Right ventricle myocardium superior (tissue), 1 donor: ENCODE results near the gene RPL29. TPM values are rescaled to one million over a fixed set of nuclear protein-coding genes. Genes with fewer than 3 reads are reported as not detected.

Source experiments
- ATAC-seq: fragments of 200-7000 bp; cut with Tn5 transposase; one replicate; pipeline ENCODE4 v1.9.1; 2020; ENCODE audit warnings: mild to moderate bottlenecking; ENCODE audit not compliant: poor library complexity
- DNase-seq: peaks from one replicate; pipeline ENCODE4 v3.0.0-alpha.2; 2020
- intact Hi-C: fragments of 100-400 bp; cut with DNase I; formaldehyde crosslinking; loops from one replicate; pipeline ENCODE4 v1.11.2; 2022
- total RNA-seq: library from RNA; stranded (reverse); fragmentation: NEBNext Ultra II Directional; extraction: Animal tissue kit (Norgen Biotek cat#: 25700); gene quantifications from one replicate; pipeline ENCODE4 v1.2.1, GENCODE V29; 2021
- donor health status: DM: no; HTN: yes; CAD: no; lungs with severe emphysema.

The RPL29 gene
- total RNA-seq, 1 donor from 2014 or later, result 594 TPM

DNA sequence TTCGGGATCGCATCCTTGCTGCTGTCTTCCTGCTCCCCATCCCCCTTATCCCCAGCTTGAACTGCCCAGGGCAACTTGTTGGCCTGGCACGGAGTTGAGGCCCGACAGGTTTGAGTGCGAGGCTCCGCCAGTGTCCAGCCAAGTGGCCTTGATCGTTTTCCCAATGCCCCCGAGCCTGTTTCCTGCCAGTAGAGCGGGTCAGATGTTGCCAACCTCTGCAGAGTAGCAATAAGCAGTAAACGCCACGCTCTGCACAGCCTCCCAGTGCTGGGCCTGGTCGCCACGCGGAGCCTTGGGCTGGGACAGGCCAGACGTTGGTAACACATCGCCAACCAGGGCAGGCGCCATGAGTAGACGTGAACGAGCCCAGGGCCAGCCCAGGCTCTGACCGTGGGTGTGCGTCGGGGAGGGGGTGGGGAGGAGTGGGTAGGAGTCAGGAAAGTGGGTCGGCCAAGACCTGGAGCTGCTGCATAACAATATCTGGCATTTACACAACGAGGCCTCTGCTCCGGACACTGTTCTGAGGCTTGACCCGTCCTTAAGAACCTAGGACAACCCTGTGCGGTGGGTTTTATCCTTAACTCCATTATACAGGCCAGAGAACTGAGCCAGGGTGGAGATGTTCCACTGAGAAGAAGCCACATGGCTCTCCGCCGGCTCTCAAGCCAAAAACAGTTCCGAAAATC is 21.3 kb downstream of the RPL29 start:
- intact Hi-C loops, result no loop called here
- DNase-seq (peak; percentile 64), ATAC-seq (peak; percentile 24)

DNA sequence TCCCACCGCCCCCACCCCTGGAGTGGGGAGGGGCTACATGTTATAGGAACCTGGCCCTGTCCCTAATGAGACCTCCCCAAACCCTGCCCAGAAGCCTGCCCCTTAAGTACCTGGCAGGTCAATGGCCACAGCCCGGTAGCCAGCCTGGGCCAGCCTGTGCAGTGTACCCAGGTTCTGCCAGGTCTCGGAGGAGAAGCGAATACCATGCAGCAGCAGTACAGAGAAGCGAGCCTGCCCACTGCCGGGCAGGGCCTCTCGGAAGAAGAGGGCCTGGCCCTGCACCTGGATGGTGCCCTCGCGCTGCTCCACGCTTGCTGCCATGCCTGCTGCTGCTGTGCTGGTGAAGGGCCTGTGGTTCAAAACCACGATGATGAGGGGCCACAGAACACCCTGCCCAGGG is 24.3 kb downstream of the RPL29 start:
- intact Hi-C loops, result no loop called here
- no peak for ATAC-seq
- DNase-seq, result no peak

DNA sequence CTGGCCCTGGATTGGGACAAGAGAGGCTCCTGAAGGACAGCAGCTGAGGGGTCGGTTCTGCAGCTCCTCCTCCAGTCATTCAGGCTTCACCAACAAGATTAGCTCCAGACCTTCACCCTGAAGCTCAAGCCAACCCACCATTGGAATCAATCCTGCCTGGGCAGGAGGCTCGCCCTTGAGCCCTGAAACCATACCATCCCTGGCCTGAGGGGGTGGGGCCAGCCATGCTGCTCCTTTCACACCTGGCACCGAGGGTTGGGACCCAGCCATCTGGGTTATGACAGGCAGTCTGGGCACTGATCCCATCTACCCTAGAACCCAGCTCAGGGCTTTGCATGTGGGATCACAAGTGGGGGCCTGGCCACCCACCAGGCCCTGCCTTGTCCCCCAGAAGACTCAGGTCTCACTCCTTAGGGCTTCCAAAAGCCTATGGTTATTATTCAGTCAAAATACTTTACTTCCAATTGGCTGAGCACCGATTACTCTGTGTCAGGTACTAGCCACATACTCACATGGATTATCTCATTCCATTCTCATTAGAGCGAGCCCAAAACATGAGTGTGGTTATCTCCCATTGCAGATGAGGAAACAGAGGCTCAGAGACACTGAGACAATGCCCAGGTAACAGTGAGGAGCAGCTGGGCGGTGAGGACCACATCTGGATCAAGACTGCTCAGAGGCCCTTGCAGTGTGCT is 24.9 kb downstream of the RPL29 start:
- intact Hi-C loops, result no loop called here
- DNase-seq (no peak), ATAC-seq (no peak)

GRCh38 chr3:51969841-51970240 is 25.9 kb downstream of the RPL29 start:
- intact Hi-C loops, result no loop called here
- no peak for ATAC-seq
- DNase-seq, result no peak

DNA sequence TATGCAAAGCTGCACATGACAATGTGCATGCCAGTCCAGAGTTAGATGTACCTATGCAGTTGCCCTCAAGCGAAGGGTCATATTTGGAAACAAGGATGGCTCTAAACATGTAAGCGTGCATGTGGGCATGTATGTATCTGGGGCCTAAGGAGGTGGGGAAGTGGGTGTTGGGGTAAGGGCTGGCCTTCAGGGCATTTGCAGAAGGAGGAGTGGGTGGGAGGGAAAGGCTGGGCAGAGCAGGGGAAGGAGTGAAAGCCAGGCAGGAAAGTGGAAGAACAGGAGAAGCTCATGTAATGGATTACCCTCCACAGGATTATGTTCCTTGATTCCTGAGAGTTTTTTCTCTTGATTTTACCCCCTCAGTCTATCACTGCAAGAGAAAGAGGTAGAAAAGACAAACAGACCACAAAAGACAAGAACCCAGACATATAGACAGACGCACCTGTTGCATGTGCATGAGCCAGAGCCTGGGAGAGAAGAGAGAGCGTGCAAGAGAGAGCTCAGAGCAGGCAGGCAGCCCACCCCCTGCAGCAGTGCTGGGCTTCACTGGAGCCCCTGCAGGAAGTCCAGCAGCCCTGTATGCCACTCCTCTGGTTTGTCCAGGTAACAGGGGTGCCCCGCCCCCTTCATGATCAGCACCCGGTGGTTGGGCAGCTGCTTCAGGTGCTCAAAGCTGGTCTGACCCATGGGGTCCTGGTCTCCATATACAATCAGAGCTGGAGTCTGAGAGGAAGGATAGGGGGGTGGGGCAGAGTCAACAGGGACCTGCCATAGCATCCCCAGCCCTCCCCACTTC is 26.6 kb downstream of the RPL29 start:
- ATAC-seq (no peak), DNase-seq (no peak)
- intact Hi-C loops, result no loop called here

- intact Hi-C loops, result no loop called here
- ATAC-seq, result peak; percentile 5
- DNase-seq, result no peak
Measured at GRCh38 chr3:51968170-51968775, 27.4 kb downstream of the RPL29 start.

DNA sequence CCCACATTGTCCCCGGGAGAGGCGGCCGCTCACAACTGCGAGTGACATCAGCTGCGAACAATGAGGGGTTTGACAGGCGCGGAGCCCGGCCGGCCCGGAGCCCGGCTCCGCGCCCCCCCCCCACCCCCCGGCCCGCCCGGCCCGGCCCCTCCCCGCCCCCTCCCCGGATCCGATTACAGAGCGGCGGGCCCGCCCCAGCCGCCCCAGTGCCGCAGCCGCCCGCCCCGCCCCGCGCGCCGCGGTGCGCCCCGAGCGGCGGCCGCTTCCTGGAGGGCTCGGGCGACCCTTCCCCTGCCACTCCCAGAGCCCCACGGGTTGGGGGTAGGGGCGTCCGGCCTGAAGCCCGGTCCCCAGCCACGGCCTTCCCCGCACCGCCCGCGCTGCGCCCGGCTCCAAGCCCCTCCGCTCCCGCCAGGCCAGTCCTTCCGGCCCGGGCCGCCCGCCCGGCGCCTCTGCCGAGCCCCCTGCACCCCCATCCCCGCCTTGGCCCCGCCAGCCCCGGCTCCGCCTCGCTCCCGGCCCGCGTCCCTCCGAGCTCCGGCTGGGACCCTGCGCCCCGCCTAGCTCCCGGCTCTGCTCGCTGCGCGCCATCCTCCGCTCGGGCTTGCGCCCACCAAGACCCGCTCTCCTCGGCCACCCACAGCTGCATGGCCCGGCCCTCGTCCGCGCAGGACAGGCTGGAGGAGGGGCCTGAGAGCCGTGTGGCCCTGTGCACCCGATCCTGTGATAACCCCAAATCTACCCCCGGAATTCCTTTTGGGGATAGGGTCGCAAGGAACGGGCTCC is 28.1 kb downstream of the RPL29 start, which contains the start of gene PCBP4:
TSS of gene PCBP4 (minus strand) at position 71 of the 786 bp plus-strand sequence. CDS start 6,214 bp downstream, outside the sequence.
- intact Hi-C loops, result no loop called here
- ATAC-seq (peak; percentile 72), DNase-seq (peak; percentile 87)

DNA sequence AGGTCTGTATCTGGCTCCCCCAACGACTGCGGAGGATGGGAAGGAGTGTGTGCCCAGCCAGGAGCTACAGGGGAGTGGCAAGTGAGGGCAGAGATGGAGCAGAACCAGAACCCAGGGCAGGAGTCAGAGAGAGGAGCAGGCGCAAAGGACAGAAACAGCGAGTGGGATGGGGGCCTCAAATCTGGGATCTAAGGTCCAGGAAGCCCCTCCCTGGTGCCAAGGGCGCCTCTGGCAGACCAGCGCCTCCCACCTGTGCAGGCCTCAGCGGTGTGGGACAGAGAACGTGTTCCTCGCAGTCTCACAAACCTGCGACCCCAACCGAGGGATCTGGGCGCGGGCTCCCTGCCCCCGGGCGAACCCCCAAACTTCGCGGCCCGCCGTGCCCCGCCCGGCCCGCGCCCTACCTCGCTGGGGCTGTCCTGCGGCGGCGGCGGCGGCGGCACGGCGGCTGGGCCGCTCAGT is 28.7 kb downstream of the RPL29 start:
- intact Hi-C loops, result no loop called here
- DNase-seq (no peak), ATAC-seq (peak; percentile 0)

DNA sequence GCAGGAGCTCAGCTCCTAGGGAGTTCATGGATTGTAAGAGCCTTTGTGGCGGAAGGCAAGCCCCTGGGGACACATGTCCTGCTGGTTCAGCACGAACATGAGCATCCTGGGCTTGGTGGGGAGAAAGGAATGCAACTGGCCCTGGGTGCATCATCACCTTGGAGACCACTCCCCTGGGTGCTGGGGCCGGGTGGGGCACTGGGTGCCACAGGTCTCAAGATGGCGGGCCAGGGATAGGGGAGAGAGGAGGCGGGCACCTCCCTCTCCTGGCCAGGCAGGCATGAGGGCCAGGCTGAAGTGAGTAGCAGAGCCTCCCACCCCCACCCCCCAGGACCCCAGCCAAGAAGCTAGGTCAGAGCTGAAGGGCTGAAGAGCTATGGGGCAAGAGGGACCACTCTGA is 29.2 kb downstream of the RPL29 start:
- no peak for ATAC-seq
- DNase-seq, result no peak
- intact Hi-C loops, result no loop called here

- ATAC-seq, result no peak
- no peak for DNase-seq
- intact Hi-C loops, result no loop called here
Measured at GRCh38 chr3:51966016-51966415, 29.7 kb downstream of the RPL29 start.

DNA sequence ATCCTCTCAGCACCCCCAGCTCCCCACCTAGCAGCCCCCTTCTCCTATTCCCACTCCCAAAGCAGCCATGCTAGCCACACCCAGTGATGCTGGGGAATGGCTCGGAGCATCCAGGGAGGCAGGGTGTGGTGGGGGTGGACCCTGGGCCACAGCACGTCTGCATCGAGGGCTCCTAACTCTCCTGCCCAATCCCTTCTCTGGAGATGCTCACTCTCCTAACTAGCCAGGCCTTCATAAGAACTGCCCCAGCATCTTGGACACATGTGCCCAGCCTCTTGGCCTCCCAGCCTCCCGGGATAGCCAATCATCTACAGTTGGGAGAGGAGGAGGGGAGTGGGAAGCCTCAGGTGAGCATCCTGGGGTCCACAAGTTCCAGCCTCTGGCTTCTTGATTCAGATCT is 31.2 kb downstream of the RPL29 start:
- DNase-seq, result no peak
- intact Hi-C loops, result no loop called here
- ATAC-seq, result no peak

DNA sequence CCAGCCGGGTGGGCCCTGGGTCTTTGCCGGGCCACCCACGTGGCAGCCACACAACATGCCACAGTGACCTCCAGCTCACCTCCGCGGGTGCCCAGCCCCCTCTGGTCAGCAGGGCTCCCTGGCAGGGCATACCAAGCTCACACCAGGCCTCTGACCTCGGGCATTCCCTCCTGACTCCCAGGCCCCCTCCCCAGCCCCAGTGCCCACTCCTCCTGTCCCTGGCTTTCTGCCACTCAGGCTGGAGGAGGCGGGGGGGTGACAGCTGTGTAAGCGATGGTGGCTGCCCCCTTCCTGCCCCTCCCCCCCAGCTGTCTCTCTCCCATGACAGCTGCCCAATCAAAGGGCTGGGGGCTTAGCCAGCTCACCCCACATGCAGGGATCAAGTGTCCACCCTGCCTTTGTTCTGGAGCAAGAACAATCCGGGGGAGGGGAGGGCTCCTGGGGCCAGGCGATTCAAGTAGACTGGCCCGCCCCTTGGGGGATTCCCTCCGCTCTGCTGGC is 31.7 kb downstream of the RPL29 start:
- DNase-seq (no peak), ATAC-seq (no peak)
- intact Hi-C loops, result no loop called here

DNA sequence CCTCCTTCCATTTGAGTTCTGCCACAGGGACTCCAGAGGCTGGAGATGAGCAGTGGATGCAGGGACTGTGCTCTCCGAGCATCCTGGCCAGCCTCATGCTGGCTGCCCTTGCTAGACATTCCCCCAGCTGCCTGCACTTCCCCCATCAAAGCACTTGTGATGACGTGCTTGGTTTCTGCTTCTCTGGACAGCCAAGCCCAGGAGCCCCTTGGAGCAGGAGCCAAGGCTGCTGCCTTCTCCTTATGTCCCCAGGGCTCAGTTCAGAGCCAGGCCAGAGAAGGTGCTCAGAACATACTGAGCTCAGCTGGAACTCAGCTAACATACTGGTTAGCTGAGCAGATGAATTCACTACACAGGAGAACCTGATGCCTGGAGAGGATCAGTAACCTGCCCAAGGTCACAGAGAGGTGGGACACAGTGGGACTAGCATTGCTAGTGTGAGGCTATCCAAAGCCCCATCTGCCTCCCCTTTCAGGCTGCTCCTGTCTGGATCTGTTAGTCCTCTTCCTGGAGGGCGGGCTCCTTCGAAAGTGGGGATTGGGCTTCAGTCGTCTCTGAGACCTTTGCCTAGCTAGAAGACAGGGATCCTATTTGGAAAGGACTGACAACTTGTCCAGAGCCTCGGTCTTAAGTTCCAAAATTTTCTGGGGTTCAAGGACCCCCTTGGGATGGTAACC is 32.7 kb downstream of the RPL29 start:
- ATAC-seq (peak; percentile 13), DNase-seq (no peak)
- intact Hi-C loops, result no loop called here

DNA sequence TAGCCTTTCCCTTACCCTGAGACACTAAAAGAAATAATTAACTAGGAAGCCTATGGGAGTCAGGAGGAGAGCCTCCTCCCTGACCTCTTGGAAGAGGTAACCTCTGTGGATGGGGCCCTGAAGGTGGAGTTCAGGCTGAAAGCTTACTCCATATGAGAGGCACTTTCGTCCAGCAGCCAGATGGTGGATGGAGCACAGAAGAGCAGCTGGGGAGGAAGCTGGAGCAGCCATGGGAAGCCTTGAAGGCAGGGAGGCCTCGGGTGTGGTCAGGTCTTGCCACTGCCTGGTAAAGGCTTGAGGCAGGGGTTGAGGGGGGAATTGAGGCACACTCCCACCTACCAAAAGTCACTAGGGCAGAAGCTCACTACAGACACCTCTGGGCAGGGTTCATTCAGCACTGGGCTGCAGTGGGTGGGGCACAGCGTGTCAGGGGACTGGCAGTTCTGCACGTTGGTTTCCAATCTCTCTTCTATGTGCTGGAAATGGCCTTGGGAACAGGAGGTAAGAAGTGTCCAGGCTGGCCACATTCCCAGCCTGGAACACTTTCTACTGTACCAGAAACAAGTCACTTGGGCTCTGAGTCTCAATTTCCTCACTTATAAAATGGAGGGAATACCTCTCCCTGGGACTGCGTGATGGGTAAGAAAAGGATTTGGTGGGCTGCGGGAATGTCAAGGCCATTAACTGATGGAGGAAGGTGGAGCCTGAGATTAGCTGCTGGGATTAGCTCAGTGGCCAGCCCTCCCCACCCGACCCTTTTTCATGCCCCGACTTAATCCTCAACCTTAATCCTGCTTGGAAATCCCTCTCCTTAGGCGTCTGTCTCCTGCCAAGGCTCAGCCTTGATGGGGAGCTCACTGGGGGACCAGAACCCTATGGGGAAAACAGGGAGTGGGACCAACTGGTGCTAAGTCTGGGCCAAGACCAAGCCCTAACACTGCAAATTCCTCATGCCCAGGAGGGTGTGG is 33.8 kb downstream of the RPL29 start:
- intact Hi-C loops, result no loop called here
- ATAC-seq (peak; percentile 78), DNase-seq (peak; percentile 66)

DNA sequence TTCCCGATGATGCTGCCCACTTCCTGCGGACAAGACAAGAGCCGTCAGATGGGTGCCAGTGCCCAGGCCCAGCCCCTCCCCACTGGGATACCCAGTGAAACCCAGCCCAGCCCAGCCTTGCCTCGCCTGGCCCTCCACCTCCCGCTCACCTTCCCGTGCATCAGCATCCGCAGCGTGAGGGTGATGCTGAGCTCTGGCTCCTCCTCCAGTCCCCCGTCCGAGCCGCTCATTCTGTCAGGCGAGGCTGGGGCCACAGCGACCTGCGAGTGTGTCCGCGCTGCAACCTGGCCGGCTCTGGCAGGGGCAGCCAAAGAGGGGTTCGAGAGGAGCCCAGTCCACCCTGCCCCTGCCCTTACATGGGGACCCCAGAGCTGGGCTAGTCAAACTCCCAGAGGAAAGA is 34.7 kb downstream of the RPL29 start:
- no peak for ATAC-seq
- intact Hi-C loops, result no loop called here

DNA sequence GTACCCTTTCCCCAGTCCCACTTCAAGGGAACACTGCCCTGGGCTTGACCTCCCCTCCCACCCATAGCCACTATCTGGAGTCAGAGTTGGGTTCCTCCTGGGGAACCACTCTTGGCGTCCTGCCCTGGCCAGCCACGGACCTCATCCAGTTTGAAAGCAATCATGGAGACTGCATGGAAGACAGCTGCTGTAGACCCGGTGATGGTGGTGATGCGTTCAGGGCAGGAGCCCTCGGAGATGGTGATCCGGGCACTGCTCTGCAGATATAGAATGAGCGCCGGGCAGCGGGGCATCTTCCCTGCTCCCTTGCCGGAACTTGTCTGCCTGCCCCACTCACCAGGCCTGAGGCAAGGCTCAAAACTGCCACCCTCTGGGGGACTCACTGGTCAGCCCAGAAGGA is 35.3 kb downstream of the RPL29 start:
- ATAC-seq (no peak), DNase-seq (no peak)
- intact Hi-C loops, result no loop called here

More for the DNA sequence above, 34.7 kb downstream of the RPL29 start:
- no peak for DNase-seq

GRCh38 chr3:51959651-51960050 is 36.0 kb downstream of the RPL29 start:
- intact Hi-C loops, result no loop called here
- DNase-seq (no peak), ATAC-seq (no peak)
